ENCODE measurements around the gene RGMA. TPM values are rescaled to one million over a fixed set of nuclear protein-coding genes. Genes with fewer than 3 reads are reported as not detected.

The RGMA gene
- total RNA-seq, 1 experiment from 2014 or later: not detected

DNA sequence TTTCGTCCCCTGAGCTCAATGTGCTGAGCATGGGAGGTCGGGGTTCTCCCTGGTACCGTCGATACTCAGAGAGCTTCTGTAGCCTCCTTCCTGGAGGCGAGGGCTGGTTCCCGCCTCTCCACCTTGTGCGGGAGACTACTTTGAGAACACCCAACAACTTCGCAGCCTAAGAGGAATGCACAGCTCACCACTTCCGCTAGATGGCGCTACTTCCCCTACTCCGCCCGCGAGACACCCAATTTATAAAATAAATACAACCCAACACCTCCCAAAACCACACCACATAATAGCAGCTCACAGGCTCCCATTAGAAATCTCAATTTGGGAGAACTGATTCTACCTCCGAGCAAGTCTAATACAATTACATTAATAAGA lies 1.2 kb downstream of the RGMA start:
- no peak overlapping the region for H3K4me3 ChIP-seq (ENCODE audit: low read length)
- no peaks in the 10 kb centered on the region for H3K79me2 ChIP-seq (ENCODE audit: low read length)
- no peak overlapping the region for H3K9ac ChIP-seq (ENCODE audit: low read length)
- H3K4me2 ChIP-seq (ENCODE audit: low read depth, low read length, poor library complexity, severe bottlenecking): no peak overlapping the region
- no peaks in the 10 kb centered on the region for H3K4me1 ChIP-seq (ENCODE audit: low read length)
- no peaks in the 10 kb centered on the region for H3K27me3 ChIP-seq (ENCODE audit: low read length)
- no peak overlapping the region for H2AFZ ChIP-seq (ENCODE audit: low read length)
- no peaks in the 10 kb centered on the region for H3K9me2 ChIP-seq (replicated peaks; ENCODE audit: insufficient read depth, low read length)
- no peak overlapping the region for H3K27ac ChIP-seq (ENCODE audit: low read length)
- DNase-seq: peak; percentile 87
- H4K20me1 ChIP-seq (ENCODE audit: insufficient read depth, low read depth, low read length): no peaks in the 10 kb centered on the region
- H3K9me3 ChIP-seq (ENCODE audit: low read length): no peaks in the 10 kb centered on the region
- H3K36me3 ChIP-seq (ENCODE audit: insufficient read depth, low read length): no peaks in the 10 kb centered on the region

DNA sequence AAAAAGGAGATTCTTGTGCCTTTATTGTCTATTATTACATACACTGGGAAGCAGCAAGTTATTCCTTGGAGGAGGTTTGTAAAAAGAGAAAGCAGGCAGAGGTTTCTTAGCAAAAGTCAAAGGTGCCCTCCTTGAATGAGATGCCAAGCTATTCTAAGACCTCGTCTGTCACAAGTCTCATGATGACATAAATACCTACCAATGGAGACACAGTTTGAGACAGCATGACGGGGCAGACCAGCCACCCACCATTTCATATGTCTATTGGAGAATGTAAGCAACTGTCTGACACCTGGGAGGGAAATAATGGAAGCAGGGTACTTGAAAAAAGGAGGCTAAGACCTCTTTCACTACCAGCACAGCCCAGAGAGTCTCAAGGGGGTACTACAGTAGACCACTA lies 2.2 kb downstream of the RGMA start:
- no peak overlapping the region for H3K4me2 ChIP-seq (ENCODE audit: low read depth, low read length, poor library complexity, severe bottlenecking)
- no peak overlapping the region for H3K4me3 ChIP-seq (ENCODE audit: low read length)
- H3K9me2 ChIP-seq (replicated peaks; ENCODE audit: insufficient read depth, low read length): no peaks in the 10 kb centered on the region
- no peaks in the 10 kb centered on the region for H3K36me3 ChIP-seq (ENCODE audit: insufficient read depth, low read length)
- no peaks in the 10 kb centered on the region for H3K79me2 ChIP-seq (ENCODE audit: low read length)
- no peak overlapping the region for H3K27ac ChIP-seq (ENCODE audit: low read length)
- no peaks in the 10 kb centered on the region for H3K27me3 ChIP-seq (ENCODE audit: low read length)
- no peaks in the 10 kb centered on the region for H4K20me1 ChIP-seq (ENCODE audit: insufficient read depth, low read depth, low read length)
- no peak overlapping the region for H3K9ac ChIP-seq (ENCODE audit: low read length)
- H2AFZ ChIP-seq (ENCODE audit: low read length): no peak overlapping the region
- no peaks in the 10 kb centered on the region for H3K4me1 ChIP-seq (ENCODE audit: low read length)
- no peak for DNase-seq
- no peaks in the 10 kb centered on the region for H3K9me3 ChIP-seq (ENCODE audit: low read length)

DNA sequence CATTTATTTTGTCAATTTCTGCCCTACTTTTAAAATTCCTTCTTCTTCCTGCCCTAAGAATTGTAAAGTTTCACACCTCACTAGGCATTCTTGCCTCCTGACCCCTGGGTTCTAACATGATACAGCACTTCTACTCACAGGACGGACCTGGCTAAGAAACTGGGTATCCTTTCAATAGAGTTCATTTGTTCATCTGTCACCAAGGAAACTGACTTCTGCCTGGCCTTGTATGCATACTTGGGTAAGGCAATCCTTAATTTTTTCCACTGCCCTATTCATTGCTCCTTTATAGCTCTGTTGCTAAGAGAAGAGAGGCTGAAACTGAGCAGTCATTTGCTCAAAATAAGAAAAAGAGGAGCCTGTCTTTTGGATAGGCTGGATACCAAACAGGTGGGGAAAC lies 3.3 kb downstream of the RGMA start:
- H3K4me2 ChIP-seq (ENCODE audit: low read depth, low read length, poor library complexity, severe bottlenecking): no peak overlapping the region
- H3K9me3 ChIP-seq (ENCODE audit: low read length): no peaks in the 10 kb centered on the region
- no peaks in the 10 kb centered on the region for H3K4me1 ChIP-seq (ENCODE audit: low read length)
- H3K9me2 ChIP-seq (replicated peaks; ENCODE audit: insufficient read depth, low read length): no peaks in the 10 kb centered on the region
- no peak overlapping the region for H3K4me3 ChIP-seq (ENCODE audit: low read length)
- no peaks in the 10 kb centered on the region for H4K20me1 ChIP-seq (ENCODE audit: insufficient read depth, low read depth, low read length)
- no peaks in the 10 kb centered on the region for H3K79me2 ChIP-seq (ENCODE audit: low read length)
- H3K9ac ChIP-seq (ENCODE audit: low read length): no peak overlapping the region
- DNase-seq: no peak
- no peaks in the 10 kb centered on the region for H3K27me3 ChIP-seq (ENCODE audit: low read length)
- H2AFZ ChIP-seq (ENCODE audit: low read length): no peak overlapping the region
- no peaks in the 10 kb centered on the region for H3K36me3 ChIP-seq (ENCODE audit: insufficient read depth, low read length)
- H3K27ac ChIP-seq (ENCODE audit: low read length): no peak overlapping the region

DNA sequence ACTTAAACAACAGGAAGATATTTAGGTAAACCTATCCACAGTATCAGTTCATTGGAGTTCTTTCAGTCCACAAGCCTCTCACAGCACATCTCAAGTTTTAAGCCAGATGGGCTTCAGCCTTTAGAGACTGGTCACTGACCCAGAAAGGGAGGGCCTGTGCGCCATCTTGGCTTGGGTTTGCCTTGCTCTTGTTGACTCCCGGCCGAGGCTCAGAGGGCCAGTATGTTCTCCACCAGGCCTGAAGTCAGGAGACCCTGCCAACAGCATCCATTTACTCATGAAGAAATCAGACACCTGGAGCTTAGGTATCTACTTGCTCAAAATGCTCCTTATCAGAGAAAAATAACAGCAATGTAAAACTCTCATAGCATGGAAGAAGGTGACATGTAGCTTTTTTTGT lies 6.2 kb downstream of the RGMA start:
- no peaks in the 10 kb centered on the region for H3K9me3 ChIP-seq (ENCODE audit: low read length)
- no peak overlapping the region for H3K27ac ChIP-seq (ENCODE audit: low read length)
- no peaks in the 10 kb centered on the region for H3K79me2 ChIP-seq (ENCODE audit: low read length)
- no peaks in the 10 kb centered on the region for H3K27me3 ChIP-seq (ENCODE audit: low read length)
- no peaks in the 10 kb centered on the region for H4K20me1 ChIP-seq (ENCODE audit: insufficient read depth, low read depth, low read length)
- H3K36me3 ChIP-seq (ENCODE audit: insufficient read depth, low read length): no peaks in the 10 kb centered on the region
- no peak overlapping the region for H3K4me3 ChIP-seq (ENCODE audit: low read length)
- no peak overlapping the region for H3K9ac ChIP-seq (ENCODE audit: low read length)
- no peak overlapping the region for H2AFZ ChIP-seq (ENCODE audit: low read length)
- DNase-seq: no peak
- no peaks in the 10 kb centered on the region for H3K9me2 ChIP-seq (replicated peaks; ENCODE audit: insufficient read depth, low read length)
- no peaks in the 10 kb centered on the region for H3K4me1 ChIP-seq (ENCODE audit: low read length)
- H3K4me2 ChIP-seq (ENCODE audit: low read depth, low read length, poor library complexity, severe bottlenecking): no peak overlapping the region

DNA sequence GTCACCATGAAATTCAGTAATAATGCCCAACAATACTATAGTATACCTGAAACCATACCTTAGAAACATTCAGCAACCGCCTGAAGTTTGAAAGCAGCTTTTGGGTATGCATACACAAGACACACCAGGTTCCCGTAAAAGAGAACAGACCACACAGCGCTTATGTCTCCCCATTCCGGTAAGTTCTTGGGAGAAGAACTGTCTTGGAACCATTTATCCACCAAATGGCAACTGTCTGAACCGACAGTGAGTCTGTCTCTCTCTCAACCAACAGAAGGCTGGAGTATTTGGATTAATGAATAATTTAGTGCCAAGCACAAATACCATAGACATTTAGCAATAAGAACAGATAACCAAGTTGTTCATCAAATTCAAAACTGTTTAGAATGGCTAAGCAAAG lies 7.6 kb downstream of the RGMA start:
- H2AFZ ChIP-seq (ENCODE audit: low read length): no peak overlapping the region
- no peaks in the 10 kb centered on the region for H3K9me2 ChIP-seq (replicated peaks; ENCODE audit: insufficient read depth, low read length)
- no peak overlapping the region for H3K4me3 ChIP-seq (ENCODE audit: low read length)
- H4K20me1 ChIP-seq (ENCODE audit: insufficient read depth, low read depth, low read length): no peaks in the 10 kb centered on the region
- H3K9me3 ChIP-seq (ENCODE audit: low read length): no peaks in the 10 kb centered on the region
- no peaks in the 10 kb centered on the region for H3K27me3 ChIP-seq (ENCODE audit: low read length)
- H3K36me3 ChIP-seq (ENCODE audit: insufficient read depth, low read length): no peaks in the 10 kb centered on the region
- DNase-seq: no peak
- H3K4me1 ChIP-seq (ENCODE audit: low read length): no peaks in the 10 kb centered on the region
- H3K27ac ChIP-seq (ENCODE audit: low read length): no peak overlapping the region
- no peaks in the 10 kb centered on the region for H3K79me2 ChIP-seq (ENCODE audit: low read length)
- H3K9ac ChIP-seq (ENCODE audit: low read length): no peak overlapping the region
- H3K4me2 ChIP-seq (ENCODE audit: low read depth, low read length, poor library complexity, severe bottlenecking): no peak overlapping the region

DNA sequence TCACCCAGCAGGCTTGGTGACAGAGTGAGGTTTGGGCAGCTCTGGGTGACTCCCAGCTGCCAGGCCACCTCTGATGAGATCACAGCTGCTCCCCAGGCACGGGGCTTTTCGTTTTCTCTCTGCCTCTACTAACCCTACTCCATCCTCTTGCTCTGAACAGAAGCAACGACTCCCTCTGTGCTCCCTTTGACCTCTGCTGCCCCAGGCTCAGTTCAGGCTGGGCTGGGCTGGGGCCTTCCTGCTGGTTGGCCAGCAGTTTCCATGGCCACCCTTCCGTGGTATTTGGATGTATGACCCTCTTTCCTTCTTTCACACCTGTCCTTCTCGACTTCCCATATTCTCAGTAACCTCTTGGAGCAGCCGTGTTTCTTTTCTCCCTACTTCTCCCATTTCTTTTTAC lies 8.6 kb downstream of the RGMA start:
- Histone ChIP-seq H3K4me2 (ENCODE audit: low read depth, low read length, poor library complexity, severe bottlenecking) (no peak overlapping the region), H2AFZ (ENCODE audit: low read length) (no peak overlapping the region), H3K4me3 (ENCODE audit: low read length) (no peak overlapping the region), H3K9me2 (replicated peaks; ENCODE audit: insufficient read depth, low read length) (no peaks in the 10 kb centered on the region), H3K79me2 (ENCODE audit: low read length) (no peaks in the 10 kb centered on the region), H3K9ac (ENCODE audit: low read length) (no peak overlapping the region), H3K9me3 (ENCODE audit: low read length) (no peaks in the 10 kb centered on the region), H3K27ac (ENCODE audit: low read length) (no peak overlapping the region), H3K4me1 (ENCODE audit: low read length) (no peaks in the 10 kb centered on the region), H4K20me1 (ENCODE audit: insufficient read depth, low read depth, low read length) (no peaks in the 10 kb centered on the region), H3K27me3 (ENCODE audit: low read length) (no peaks in the 10 kb centered on the region), H3K36me3 (ENCODE audit: insufficient read depth, low read length) (no peaks in the 10 kb centered on the region)
- DNase-seq: no peak

DNA sequence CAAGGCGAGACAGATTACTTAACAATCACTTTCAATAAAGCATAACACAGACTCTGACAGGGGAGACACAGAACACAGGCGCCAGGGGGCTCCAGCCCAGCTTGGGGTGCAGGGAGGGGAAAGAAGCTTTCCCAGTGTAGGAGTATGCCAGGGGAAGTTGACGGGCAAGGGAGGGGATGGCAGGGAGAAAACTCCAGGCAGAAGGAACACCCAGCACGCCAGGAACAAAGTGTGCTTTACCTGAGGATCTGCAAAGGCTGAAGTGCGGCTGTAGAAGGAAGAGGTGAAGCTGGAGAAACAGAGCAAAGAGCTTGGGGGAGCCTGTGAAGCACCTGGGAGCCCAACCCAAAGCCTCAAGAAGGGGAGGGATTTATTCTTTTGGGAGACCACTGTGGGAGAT lies 12.1 kb downstream of the RGMA start:
- no peaks in the 10 kb centered on the region for H3K4me1 ChIP-seq (ENCODE audit: low read length)
- H3K4me3 ChIP-seq (ENCODE audit: low read length): no peak overlapping the region
- no peak for DNase-seq
- H2AFZ ChIP-seq (ENCODE audit: low read length): no peak overlapping the region
- H3K4me2 ChIP-seq (ENCODE audit: low read depth, low read length, poor library complexity, severe bottlenecking): no peak overlapping the region
- no peak overlapping the region for H3K27ac ChIP-seq (ENCODE audit: low read length)
- H3K9ac ChIP-seq (ENCODE audit: low read length): no peak overlapping the region
- no peaks in the 10 kb centered on the region for H4K20me1 ChIP-seq (ENCODE audit: insufficient read depth, low read depth, low read length)
- H3K9me3 ChIP-seq (ENCODE audit: low read length): no peaks in the 10 kb centered on the region
- H3K79me2 ChIP-seq (ENCODE audit: low read length): no peaks in the 10 kb centered on the region
- H3K36me3 ChIP-seq (ENCODE audit: insufficient read depth, low read length): no peaks in the 10 kb centered on the region
- H3K9me2 ChIP-seq (replicated peaks; ENCODE audit: insufficient read depth, low read length): no peaks in the 10 kb centered on the region
- H3K27me3 ChIP-seq (ENCODE audit: low read length): no peaks in the 10 kb centered on the region

DNA sequence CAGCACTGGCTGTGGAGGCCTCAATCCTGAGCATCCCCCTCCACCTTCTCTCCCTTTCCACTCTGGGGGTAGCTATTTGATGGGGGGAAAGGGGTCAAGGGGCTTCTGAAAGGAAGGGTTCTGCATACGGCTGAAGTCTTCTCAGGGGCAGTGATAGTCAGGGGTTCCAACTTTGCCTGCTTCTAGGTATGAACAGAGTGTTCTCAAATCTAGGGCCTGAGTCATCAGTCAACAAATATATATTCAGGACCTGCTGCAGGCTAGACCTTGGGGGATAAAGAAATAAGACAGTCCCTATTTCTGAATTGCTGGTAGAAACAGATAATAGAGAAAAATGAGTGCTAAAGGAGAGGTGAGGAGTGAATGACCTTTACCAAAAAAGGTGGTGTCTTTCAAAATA lies 12.8 kb downstream of the RGMA start:
- no peaks in the 10 kb centered on the region for H3K36me3 ChIP-seq (ENCODE audit: insufficient read depth, low read length)
- no peaks in the 10 kb centered on the region for H3K9me3 ChIP-seq (ENCODE audit: low read length)
- no peaks in the 10 kb centered on the region for H4K20me1 ChIP-seq (ENCODE audit: insufficient read depth, low read depth, low read length)
- no peaks in the 10 kb centered on the region for H3K79me2 ChIP-seq (ENCODE audit: low read length)
- H3K27me3 ChIP-seq (ENCODE audit: low read length): no peaks in the 10 kb centered on the region
- H3K9me2 ChIP-seq (replicated peaks; ENCODE audit: insufficient read depth, low read length): no peaks in the 10 kb centered on the region
- no peak overlapping the region for H3K4me3 ChIP-seq (ENCODE audit: low read length)
- no peak for DNase-seq
- no peak overlapping the region for H3K27ac ChIP-seq (ENCODE audit: low read length)
- no peak overlapping the region for H3K9ac ChIP-seq (ENCODE audit: low read length)
- H3K4me1 ChIP-seq (ENCODE audit: low read length): no peaks in the 10 kb centered on the region
- H3K4me2 ChIP-seq (ENCODE audit: low read depth, low read length, poor library complexity, severe bottlenecking): no peak overlapping the region
- no peak overlapping the region for H2AFZ ChIP-seq (ENCODE audit: low read length)

DNA sequence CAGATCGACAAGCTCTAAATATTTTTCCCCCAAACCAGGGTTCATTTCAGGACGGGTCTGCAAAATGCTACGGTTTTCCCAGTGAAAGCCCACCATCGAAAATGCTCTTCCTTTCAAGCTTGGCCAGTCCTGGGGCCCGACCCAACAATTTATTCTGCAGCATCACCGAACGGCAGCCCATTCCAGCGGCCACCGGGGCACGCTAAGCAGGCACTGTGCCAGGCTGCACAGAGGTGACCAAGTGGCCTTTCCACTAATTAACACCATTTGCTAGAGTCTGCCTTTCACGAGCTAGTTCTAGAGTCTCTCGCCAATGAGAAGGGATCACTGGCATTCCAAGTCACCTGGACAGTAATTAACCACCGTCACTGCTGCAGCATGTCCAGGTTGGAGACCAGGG lies 14.4 kb downstream of the RGMA start:
- H3K4me1 ChIP-seq (ENCODE audit: low read length): no peaks in the 10 kb centered on the region
- no peaks in the 10 kb centered on the region for H3K27me3 ChIP-seq (ENCODE audit: low read length)
- H3K9ac ChIP-seq (ENCODE audit: low read length): no peak overlapping the region
- no peaks in the 10 kb centered on the region for H3K79me2 ChIP-seq (ENCODE audit: low read length)
- H3K9me3 ChIP-seq (ENCODE audit: low read length): no peaks in the 10 kb centered on the region
- H4K20me1 ChIP-seq (ENCODE audit: insufficient read depth, low read depth, low read length): no peaks in the 10 kb centered on the region
- no peak overlapping the region for H3K4me2 ChIP-seq (ENCODE audit: low read depth, low read length, poor library complexity, severe bottlenecking)
- H3K36me3 ChIP-seq (ENCODE audit: insufficient read depth, low read length): no peaks in the 10 kb centered on the region
- H3K4me3 ChIP-seq (ENCODE audit: low read length): no peak overlapping the region
- no peak for DNase-seq
- no peak overlapping the region for H3K27ac ChIP-seq (ENCODE audit: low read length)
- no peak overlapping the region for H2AFZ ChIP-seq (ENCODE audit: low read length)
- no peaks in the 10 kb centered on the region for H3K9me2 ChIP-seq (replicated peaks; ENCODE audit: insufficient read depth, low read length)
